ENCODE data around the gene NAA80. TPM values are rescaled to one million over a fixed set of nuclear protein-coding genes. Genes with fewer than 3 reads are reported as not detected.

The NAA80 gene
- total RNA-seq, 2 donors from 2014 or later = 6.7 to 10.0 TPM

DNA sequence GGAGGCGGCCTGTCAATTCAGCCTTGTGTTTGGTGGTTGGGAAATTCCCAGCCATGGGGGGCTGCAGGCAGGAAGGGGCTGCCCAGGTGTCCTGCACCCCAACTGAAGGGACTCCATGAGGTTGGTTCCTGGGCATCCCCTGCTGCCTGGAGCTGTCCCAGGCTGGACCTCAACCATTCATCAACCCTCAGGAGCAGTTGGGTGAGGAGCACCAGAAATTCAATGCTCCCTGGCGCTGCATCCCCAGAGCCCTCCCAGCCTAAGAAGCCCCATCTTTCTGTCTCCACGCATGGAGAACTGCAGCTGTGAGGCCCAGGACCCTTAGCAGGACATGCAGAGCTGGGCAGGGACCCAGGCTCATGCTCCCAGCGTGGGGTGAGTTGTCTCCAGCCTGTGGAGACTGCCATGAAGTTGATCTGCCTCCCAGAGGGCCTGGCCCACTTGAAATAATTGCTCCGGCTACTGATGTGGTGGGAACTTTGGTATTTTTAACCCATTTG, 38.2 kb downstream of the NAA80 start:
- H3K4me1 ChIP-seq = peaks cover 4% of the 10 kb centered on the region
- H3K9ac ChIP-seq (ENCODE audit: low read depth in 2 of 2, low read length in 2 of 2) = peak overlapping the region; percentile 81 to 86
- DNase-seq = no peak
- intact Hi-C loops (cut with DNase I) = no loop called here
- H3K4me3 ChIP-seq = peak overlapping the region; percentile 64
- H3K27ac ChIP-seq = peak overlapping the region; percentile 90
- TF ChIP-seq, protein P1, sequence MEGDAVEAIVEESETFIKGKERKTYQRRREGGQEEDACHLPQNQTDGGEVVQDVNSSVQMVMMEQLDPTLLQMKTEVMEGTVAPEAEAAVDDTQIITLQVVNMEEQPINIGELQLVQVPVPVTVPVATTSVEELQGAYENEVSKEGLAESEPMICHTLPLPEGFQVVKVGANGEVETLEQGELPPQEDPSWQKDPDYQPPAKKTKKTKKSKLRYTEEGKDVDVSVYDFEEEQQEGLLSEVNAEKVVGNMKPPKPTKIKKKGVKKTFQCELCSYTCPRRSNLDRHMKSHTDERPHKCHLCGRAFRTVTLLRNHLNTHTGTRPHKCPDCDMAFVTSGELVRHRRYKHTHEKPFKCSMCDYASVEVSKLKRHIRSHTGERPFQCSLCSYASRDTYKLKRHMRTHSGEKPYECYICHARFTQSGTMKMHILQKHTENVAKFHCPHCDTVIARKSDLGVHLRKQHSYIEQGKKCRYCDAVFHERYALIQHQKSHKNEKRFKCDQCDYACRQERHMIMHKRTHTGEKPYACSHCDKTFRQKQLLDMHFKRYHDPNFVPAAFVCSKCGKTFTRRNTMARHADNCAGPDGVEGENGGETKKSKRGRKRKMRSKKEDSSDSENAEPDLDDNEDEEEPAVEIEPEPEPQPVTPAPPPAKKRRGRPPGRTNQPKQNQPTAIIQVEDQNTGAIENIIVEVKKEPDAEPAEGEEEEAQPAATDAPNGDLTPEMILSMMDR (IDR thresholded peaks at IDR 0.05) = no peak
- H3K27me3 ChIP-seq = no peaks in the 10 kb centered on the region
- no peaks in the 10 kb centered on the region for H3K9me3 ChIP-seq
- H3K36me3 ChIP-seq = peaks cover 8% of the 10 kb centered on the region

DNA sequence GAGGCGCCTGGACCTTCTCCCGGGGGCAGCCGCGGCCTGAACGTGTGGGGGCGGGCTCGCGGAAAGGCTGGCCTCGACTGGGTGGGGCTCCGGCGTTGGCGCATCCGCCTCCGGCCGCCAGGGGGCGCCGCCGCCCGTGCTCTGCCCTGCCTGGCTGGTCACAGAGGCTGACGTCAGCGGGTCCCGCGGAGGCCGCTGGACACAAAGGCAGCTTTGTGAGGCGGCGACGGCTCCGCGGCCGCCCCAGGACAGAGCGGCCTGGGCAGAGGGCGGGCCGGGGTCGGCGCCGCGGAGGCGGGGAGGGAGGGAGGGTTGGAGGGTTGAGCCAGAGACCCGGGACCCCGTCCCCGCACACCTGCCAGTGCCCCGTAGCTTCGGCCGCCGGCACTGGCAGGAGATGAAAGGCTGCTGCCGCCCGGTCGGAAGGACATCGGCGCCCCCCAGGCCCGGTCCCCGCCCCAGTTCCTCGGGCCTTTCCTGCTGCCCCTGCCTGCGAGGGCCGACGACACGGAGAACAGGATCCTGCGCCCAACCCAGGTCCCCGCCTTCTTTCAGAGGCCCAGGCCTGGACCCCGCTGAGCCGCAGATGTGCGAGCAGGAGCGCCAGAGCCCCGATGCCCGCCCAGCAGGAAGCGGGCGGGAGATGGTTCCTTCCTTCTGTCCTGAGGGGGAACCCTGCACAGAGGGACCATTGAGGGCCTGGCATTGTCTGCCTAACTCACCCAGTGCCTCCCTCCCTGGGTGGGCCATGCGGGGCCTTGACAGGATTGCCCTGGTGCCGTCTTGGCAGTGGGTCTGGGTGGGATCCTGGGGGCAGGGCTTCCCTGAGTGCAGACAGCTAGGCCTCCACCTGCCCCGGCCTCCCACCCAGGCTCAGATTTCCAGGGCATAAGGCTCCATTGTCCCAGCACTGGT, 38.9 kb downstream of the NAA80 start:
- TF ChIP-seq, protein P1 (IDR thresholded peaks at IDR 0.05) = peak; percentile 96
- Histone ChIP-seq H3K9me3 (no peaks in the 10 kb centered on the region), H3K27ac (peak overlapping the region; percentile 90), H3K4me3 (peak overlapping the region; percentile 64), H3K9ac (ENCODE audit: low read depth in 2 of 2, low read length in 2 of 2) (peak overlapping the region; percentile 81 to 86), H3K4me1 (peaks cover 4% of the 10 kb centered on the region), H3K36me3 (peaks cover 8% of the 10 kb centered on the region), H3K27me3 (no peaks in the 10 kb centered on the region)
- intact Hi-C loops (cut with DNase I) = no loop called here
- DNase-seq = peak; percentile 92

DNA sequence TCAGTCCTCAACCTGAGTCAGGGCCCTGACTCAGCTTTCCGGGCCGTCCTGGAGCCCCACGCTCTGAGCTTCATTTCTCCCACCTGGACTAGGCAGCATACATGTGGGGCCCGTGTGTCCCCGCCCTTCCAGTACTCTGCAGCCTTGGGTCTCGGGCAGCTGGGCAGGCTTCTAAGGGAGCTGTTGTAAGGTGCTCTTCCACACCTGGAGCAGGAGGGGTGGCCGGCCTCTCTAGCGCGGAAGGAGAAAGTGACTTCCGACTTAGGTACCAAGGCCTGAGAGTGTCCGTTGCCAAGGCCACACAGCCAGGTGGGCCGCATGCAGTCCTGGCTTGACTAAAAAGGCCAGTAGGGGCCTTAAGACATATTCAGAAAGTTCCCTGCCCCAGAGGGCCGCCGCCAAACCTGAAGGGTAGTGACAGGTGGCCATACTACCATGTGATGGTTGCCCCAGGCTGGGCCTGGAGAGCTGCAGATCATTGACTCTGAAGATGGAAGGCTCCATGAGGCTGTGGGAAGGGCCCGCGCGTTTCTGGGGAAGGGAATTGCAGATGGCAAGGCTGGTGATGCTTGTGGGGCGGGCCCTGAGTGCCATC, 39.7 kb downstream of the NAA80 start:
- intact Hi-C loops (cut with DNase I) = no loop called here
- Histone ChIP-seq H3K27ac (peak overlapping the region; percentile 90), H3K9ac (ENCODE audit: low read depth in 2 of 2, low read length in 2 of 2) (peak overlapping the region; percentile 55 to 86), H3K4me3 (no peak overlapping the region), H3K4me1 (peaks cover 4% of the 10 kb centered on the region), H3K9me3 (no peaks in the 10 kb centered on the region), H3K36me3 (peaks cover 8% of the 10 kb centered on the region), H3K27me3 (no peaks in the 10 kb centered on the region)
- DNase-seq = no peak
- TF ChIP-seq, protein P1 (IDR thresholded peaks at IDR 0.05) = no peak

DNA sequence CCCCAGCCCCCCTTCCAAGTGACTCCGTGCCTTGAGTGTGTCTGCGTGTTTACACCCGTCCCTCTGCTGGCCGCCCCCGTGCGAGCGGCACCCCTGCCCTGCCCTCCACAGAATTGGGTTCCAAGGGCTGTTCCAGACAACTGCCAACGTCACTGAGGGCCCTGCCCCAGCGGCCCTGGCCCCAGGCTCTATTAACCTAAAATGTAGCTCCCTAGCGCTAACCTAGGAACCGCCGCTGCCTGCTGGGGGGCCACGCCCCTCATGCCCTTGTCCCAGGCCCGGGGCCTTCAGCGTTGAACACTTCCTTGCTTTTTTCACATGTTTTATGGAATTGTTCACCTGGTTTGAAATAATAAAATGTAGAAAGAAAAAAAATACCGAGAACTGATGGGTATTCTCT, 40.2 kb downstream of the NAA80 start:
- Histone ChIP-seq H3K4me3 (no peak overlapping the region), H3K27ac (no peak overlapping the region), H3K27me3 (no peaks in the 10 kb centered on the region), H3K9ac (ENCODE audit: low read depth in 2 of 2, low read length in 2 of 2) (peak overlapping the region in 1 of 2 donors; percentile 55), H3K36me3 (peaks cover 8% of the 10 kb centered on the region), H3K9me3 (no peaks in the 10 kb centered on the region), H3K4me1 (peaks cover 4% of the 10 kb centered on the region)
- intact Hi-C loops (cut with DNase I) = no loop called here
- TF ChIP-seq, protein P1 (IDR thresholded peaks at IDR 0.05) = no peak
- no peak for DNase-seq

DNA sequence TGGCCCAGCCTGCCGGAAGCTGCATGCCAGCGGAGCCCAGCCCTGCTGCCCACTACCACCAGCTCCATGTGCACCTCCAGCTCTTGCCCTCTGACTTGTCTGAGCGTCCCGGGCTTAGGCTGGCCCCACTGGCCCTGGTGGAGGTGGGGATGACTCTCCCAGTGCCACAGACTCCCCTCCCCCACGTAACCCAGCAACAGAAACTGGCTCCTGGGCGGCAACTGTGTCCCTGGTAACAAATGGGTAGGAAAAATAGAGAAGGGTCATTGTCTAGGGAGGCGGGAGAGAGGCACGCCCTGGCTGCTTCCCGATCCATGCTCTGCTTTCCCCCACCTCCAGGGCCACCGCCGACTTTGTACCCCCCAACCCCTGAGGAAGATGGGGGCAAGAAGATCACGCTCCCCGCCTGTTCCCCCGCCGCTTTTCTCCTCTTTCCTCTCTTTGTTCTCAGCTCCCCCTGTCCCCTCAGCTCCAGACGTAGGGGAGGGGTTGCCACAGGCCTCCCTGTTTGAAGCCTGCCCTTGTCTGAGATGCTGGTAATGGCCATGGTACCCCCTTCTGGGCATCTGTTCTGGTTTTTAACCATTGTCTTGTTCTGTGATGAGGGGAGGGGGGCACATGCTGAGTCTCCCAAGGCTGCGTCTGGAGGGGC, 41.0 kb downstream of the NAA80 start:
- Histone ChIP-seq H3K9ac (ENCODE audit: low read depth in 2 of 2, low read length in 2 of 2) (no peak overlapping the region), H3K4me1 (peaks cover 4% of the 10 kb centered on the region), H3K4me3 (no peak overlapping the region), H3K36me3 (peaks cover 8% of the 10 kb centered on the region), H3K9me3 (no peaks in the 10 kb centered on the region), H3K27ac (no peak overlapping the region), H3K27me3 (no peaks in the 10 kb centered on the region)
- TF ChIP-seq, protein P1 (IDR thresholded peaks at IDR 0.05) = no peak
- DNase-seq = no peak
- intact Hi-C loops (cut with DNase I) = no loop called here
